Cardiac fibroblast (primary cell): ENCODE data around the gene UMAD1.

ENCODE experiments used
- DNase-seq, 2 donors: peaks; one replicate each; pipeline versions ENCODE4 v3.0.0 to v3.0.0-alpha.2; 2010; ENCODE audit warnings: low read depth in 2 of 2
- H3K4me3 ChIP-seq, 2 donors: replicated peaks in 1 of 2; 1 replicate in 1 of 2; 2 replicates in 1 of 2; pipeline ENCODE4 v1.5.1; 2011; ENCODE audit warnings: low read depth in 2 of 2, low read length in 2 of 2, mild to moderate bottlenecking in 2 of 2, moderate library complexity in 1 of 2
- CTCF ChIP-seq: IDR thresholded peaks from one replicate; pipeline ENCODE4 v1.5.1; 2011; ENCODE audit warnings: low read depth, mild to moderate bottlenecking, low read length, inconsistent platforms

UMAD1 gene

GRCh38 chr7:7686811-7687508, 46.4 kb downstream of the UMAD1 start:
- no peak for DNase-seq
- no peak overlapping the region for H3K4me3 ChIP-seq
- TF ChIP-seq CTCF, result no peak

GRCh38 chr7:7687800-7688199, 47.2 kb downstream of the UMAD1 start:
- no peak overlapping the region for H3K4me3 ChIP-seq
- TF ChIP-seq CTCF, result no peak
- DNase-seq, result no peak

- no peak overlapping the region for H3K4me3 ChIP-seq
- DNase-seq, result no peak
- no peak for TF ChIP-seq CTCF
Observed at GRCh38 chr7:7688310-7688709, 47.8 kb downstream of the UMAD1 start.

- no peak overlapping the region for H3K4me3 ChIP-seq
- DNase-seq, result no peak
- no peak for TF ChIP-seq CTCF
Observed at GRCh38 chr7:7688956-7689355, 48.4 kb downstream of the UMAD1 start.

- H3K4me3 ChIP-seq, result no peak overlapping the region
- DNase-seq, result peak; percentile 57 to 90
- no peak for TF ChIP-seq CTCF
Observed at GRCh38 chr7:7693881-7694280, 53.3 kb downstream of the UMAD1 start.

- no peak for TF ChIP-seq CTCF
- no peak for DNase-seq
- no peak overlapping the region for H3K4me3 ChIP-seq
Observed at GRCh38 chr7:7694542-7694941, 54.0 kb downstream of the UMAD1 start.

- no peak for TF ChIP-seq CTCF
- peak in 1 of 2 donors; percentile 29 for DNase-seq
Observed at GRCh38 chr7:7695111-7695817, 54.7 kb downstream of the UMAD1 start.

More at GRCh38 chr7:7695111-7695817, 54.7 kb downstream of the UMAD1 start:
- no peak overlapping the region for H3K4me3 ChIP-seq
